WTC11 (cell line): Measurements from ENCODE around the gene LEKR1. TPM values are rescaled to one million over a fixed set of nuclear protein-coding genes. Genes with fewer than 3 reads are reported as not detected.

ENCODE experiments used
- ATAC-seq: fragments of 200-7000 bp; cut with Tn5 transposase; 2 replicates; pipeline ENCODE4 v1.10.0; 2021; ENCODE audit warnings: mild to moderate bottlenecking, moderate library complexity
- CTCF ChIA-PET: fragments of 300-600 bp; sonication (Branson Sonifier 250); formaldehyde crosslinking; loops from one replicate; lab custom pipeline; 2021; ENCODE audit warnings: antibody characterized with exemption; lab: Charles Lee
- POLR2A ChIA-PET: fragments of 350-600 bp; sonication (Branson Sonifier 250); formaldehyde crosslinking; loops from one replicate; lab custom pipeline; 2021; ENCODE audit warnings: antibody characterized with exemption; lab: Charles Lee
- DNase-seq: peaks from one replicate; pipeline ENCODE4 v3.0.0; 2021; ENCODE audit warnings: low spot score
- H3K27ac Mint-ChIP-seq: 2 replicates; pipeline ENCODE4 v1.8.0; 2021; ENCODE audit warnings: mixed read lengths
- H3K27me3 Mint-ChIP-seq: 2 replicates; pipeline ENCODE4 v1.8.0; 2021; ENCODE audit warnings: low read depth, mild to moderate bottlenecking, moderate library complexity, mixed read lengths
- H3K36me3 Mint-ChIP-seq: 2 replicates; pipeline ENCODE4 v1.8.0; 2021; ENCODE audit warnings: mixed read lengths
- H3K4me1 Mint-ChIP-seq: 2 replicates; pipeline ENCODE4 v1.8.0; 2022; ENCODE audit warnings: mixed read lengths
- H3K4me3 Mint-ChIP-seq: 2 replicates; pipeline ENCODE4 v1.8.0; 2021; ENCODE audit warnings: mild to moderate bottlenecking, moderate library complexity, mixed read lengths
- H3K9me3 Mint-ChIP-seq: 2 replicates; pipeline ENCODE4 v1.8.0; 2021; ENCODE audit warnings: mixed read lengths
- CBFB ChIP-seq: sonication (generic); formaldehyde crosslinking; IDR thresholded peaks from 2 replicates; pipeline ENCODE4 v1.8.1; 2022; ENCODE audit warnings: mild to moderate bottlenecking, low read depth, missing genetic modification reagents
- FOXP1 ChIP-seq: sonication (generic); formaldehyde crosslinking; IDR thresholded peaks from 2 replicates; pipeline ENCODE4 v1.8.0; 2022; ENCODE audit warnings: missing genetic modification reagents, mild to moderate bottlenecking, moderate library complexity, borderline replicate concordance
- NFYB ChIP-seq: sonication (generic); formaldehyde crosslinking; conservative IDR thresholded peaks from 2 replicates; pipeline ENCODE4 v1.8.0; 2022; ENCODE audit warnings: low read depth, missing genetic modification reagents
- NR2C2 ChIP-seq: sonication (generic); formaldehyde crosslinking; IDR thresholded peaks from 2 replicates; pipeline ENCODE4 v1.8.0; 2022; ENCODE audit warnings: mild to moderate bottlenecking, missing genetic modification reagents
- ZBTB21 ChIP-seq: sonication (generic); formaldehyde crosslinking; IDR thresholded peaks from 2 replicates; pipeline ENCODE4 v1.8.1; 2023; ENCODE audit warnings: mild to moderate bottlenecking, missing genetic modification reagents, borderline replicate concordance
- ZNF423 ChIP-seq: fragments of 250-450 bp; sonication (Bioruptor Pico); IDR thresholded peaks from 2 replicates; pipeline ENCODE4 v2.1.2; 2022; ENCODE audit warnings: mild to moderate bottlenecking, moderate library complexity
- total RNA-seq: library from RNA; stranded (reverse); gene quantifications from 3 replicates; pipeline ENCODE4 v1.2.3, GENCODE V29; 2021
- TF ChIP-seq, protein P1 (sequence below): sonication (generic); formaldehyde crosslinking; IDR thresholded peaks from 2 replicates; pipeline ENCODE4 v1.8.0; 2022; ENCODE audit warnings: missing genetic modification reagents
- TF ChIP-seq, protein P2 (sequence below): sonication (generic); formaldehyde crosslinking; IDR thresholded peaks from 2 replicates; pipeline ENCODE4 v1.8.0; 2023; ENCODE audit warnings: missing genetic modification reagents
- TF ChIP-seq, protein P3 (sequence below): fragments of 250-450 bp; sonication (Bioruptor Pico); IDR thresholded peaks from 2 replicates; pipeline ENCODE4 v1.9.0; 2021; ENCODE audit warnings: mild to moderate bottlenecking
- TF ChIP-seq, protein P4 (sequence below): fragments of 250-450 bp; sonication (Bioruptor Pico); IDR thresholded peaks from 2 replicates; pipeline ENCODE4 v1.9.0; 2021; ENCODE audit warnings: moderate library complexity, mild to moderate bottlenecking, inconsistent platforms, borderline replicate concordance
- TF ChIP-seq, protein P5 (sequence below): sonication (generic); formaldehyde crosslinking; IDR thresholded peaks from 2 replicates; pipeline ENCODE4 v1.8.1; 2023; ENCODE audit warnings: mild to moderate bottlenecking, moderate library complexity, missing genetic modification reagents
- TF ChIP-seq, protein P6 (sequence below): fragments of 250-450 bp; sonication (Bioruptor Pico); conservative IDR thresholded peaks from 2 replicates; pipeline ENCODE4 v1.9.0; 2021; ENCODE audit warnings: mild to moderate bottlenecking
- TF ChIP-seq, protein P7 (sequence below): sonication (generic); formaldehyde crosslinking; IDR thresholded peaks from 2 replicates; pipeline ENCODE4 v1.8.0; 2022; ENCODE audit warnings: mild to moderate bottlenecking, missing genetic modification reagents

The LEKR1 gene
- total RNA-seq, 1 experiment from 2014 or later, result 0.09 TPM

DNA sequence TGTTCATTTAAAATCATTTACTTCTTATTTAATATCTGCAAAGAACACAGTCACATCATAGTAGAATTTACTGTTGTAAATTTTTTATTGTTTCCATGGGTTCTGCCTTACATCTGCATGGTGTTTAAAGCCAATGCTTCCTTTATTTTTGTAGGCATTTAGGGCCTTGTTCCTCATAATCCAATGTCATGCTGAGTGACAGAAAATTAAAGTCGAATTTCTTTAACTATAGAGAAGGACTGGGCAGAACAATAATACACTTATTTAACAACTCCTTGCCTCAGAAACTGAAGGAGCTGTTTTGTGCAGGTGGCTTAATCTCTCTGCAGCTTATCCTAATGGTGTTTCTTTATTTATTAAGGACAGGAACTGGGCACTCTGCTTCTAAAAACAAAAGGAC, 149.6 kb downstream of the LEKR1 start (continued):
- TF ChIP-seq, protein P1, sequence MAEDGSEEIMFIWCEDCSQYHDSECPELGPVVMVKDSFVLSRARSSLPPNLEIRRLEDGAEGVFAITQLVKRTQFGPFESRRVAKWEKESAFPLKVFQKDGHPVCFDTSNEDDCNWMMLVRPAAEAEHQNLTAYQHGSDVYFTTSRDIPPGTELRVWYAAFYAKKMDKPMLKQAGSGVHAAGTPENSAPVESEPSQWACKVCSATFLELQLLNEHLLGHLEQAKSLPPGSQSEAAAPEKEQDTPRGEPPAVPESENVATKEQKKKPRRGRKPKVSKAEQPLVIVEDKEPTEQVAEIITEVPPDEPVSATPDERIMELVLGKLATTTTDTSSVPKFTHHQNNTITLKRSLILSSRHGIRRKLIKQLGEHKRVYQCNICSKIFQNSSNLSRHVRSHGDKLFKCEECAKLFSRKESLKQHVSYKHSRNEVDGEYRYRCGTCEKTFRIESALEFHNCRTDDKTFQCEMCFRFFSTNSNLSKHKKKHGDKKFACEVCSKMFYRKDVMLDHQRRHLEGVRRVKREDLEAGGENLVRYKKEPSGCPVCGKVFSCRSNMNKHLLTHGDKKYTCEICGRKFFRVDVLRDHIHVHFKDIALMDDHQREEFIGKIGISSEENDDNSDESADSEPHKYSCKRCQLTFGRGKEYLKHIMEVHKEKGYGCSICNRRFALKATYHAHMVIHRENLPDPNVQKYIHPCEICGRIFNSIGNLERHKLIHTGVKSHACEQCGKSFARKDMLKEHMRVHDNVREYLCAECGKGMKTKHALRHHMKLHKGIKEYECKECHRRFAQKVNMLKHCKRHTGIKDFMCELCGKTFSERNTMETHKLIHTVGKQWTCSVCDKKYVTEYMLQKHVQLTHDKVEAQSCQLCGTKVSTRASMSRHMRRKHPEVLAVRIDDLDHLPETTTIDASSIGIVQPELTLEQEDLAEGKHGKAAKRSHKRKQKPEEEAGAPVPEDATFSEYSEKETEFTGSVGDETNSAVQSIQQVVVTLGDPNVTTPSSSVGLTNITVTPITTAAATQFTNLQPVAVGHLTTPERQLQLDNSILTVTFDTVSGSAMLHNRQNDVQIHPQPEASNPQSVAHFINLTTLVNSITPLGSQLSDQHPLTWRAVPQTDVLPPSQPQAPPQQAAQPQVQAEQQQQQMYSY (CRISPR knock-in tag), result no peak

DNA sequence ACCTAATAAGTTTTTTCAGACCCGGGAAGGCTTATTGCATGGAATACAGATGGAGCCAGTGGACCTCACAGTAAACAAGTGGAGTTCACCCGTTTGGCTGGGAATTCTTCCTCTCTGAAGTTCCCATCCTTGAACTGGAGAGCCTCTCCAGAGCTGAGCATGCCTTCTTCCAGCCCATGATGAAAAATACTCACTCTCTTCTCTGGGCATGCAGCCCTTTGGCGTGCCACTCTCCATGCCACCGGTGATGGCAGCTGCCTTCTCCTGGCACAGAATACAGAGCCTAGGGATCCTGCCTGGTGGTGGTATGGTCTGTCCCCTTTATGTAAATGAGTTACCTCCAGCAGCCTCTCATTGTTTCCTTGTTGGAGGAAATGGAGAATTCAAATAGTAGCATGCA, 150.8 kb downstream of the LEKR1 start:
- H3K4me1 Mint-ChIP-seq, result peaks cover 9% of the 10 kb centered on the region
- H3K9me3 Mint-ChIP-seq, result no peaks in the 10 kb centered on the region
- H3K36me3 Mint-ChIP-seq, result no peaks in the 10 kb centered on the region
- CTCF ChIA-PET, result no interaction called here
- no peak overlapping the region for H3K27ac Mint-ChIP-seq
- no peak; the same call in 1 of the 2 replicates for ATAC-seq
- H3K4me3 Mint-ChIP-seq, result no peak overlapping the region
- POLR2A ChIA-PET, result no interaction called here
- DNase-seq, result no peak
- H3K27me3 Mint-ChIP-seq, result no peaks in the 10 kb centered on the region
- TF ChIP-seq ZNF423 (no peak), ZBTB21 (CRISPR knock-in tag) (no peak), CBFB (CRISPR knock-in tag) (no peak), FOXP1 (CRISPR knock-in tag) (no peak)
- TF ChIP-seq, protein P2, sequence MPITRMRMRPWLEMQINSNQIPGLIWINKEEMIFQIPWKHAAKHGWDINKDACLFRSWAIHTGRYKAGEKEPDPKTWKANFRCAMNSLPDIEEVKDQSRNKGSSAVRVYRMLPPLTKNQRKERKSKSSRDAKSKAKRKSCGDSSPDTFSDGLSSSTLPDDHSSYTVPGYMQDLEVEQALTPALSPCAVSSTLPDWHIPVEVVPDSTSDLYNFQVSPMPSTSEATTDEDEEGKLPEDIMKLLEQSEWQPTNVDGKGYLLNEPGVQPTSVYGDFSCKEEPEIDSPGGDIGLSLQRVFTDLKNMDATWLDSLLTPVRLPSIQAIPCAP, result no peak
- TF ChIP-seq, protein P3, sequence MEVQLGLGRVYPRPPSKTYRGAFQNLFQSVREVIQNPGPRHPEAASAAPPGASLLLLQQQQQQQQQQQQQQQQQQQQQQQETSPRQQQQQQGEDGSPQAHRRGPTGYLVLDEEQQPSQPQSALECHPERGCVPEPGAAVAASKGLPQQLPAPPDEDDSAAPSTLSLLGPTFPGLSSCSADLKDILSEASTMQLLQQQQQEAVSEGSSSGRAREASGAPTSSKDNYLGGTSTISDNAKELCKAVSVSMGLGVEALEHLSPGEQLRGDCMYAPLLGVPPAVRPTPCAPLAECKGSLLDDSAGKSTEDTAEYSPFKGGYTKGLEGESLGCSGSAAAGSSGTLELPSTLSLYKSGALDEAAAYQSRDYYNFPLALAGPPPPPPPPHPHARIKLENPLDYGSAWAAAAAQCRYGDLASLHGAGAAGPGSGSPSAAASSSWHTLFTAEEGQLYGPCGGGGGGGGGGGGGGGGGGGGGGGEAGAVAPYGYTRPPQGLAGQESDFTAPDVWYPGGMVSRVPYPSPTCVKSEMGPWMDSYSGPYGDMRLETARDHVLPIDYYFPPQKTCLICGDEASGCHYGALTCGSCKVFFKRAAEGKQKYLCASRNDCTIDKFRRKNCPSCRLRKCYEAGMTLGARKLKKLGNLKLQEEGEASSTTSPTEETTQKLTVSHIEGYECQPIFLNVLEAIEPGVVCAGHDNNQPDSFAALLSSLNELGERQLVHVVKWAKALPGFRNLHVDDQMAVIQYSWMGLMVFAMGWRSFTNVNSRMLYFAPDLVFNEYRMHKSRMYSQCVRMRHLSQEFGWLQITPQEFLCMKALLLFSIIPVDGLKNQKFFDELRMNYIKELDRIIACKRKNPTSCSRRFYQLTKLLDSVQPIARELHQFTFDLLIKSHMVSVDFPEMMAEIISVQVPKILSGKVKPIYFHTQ (CRISPR knock-in tag), result no peak
- TF ChIP-seq, protein P4, sequence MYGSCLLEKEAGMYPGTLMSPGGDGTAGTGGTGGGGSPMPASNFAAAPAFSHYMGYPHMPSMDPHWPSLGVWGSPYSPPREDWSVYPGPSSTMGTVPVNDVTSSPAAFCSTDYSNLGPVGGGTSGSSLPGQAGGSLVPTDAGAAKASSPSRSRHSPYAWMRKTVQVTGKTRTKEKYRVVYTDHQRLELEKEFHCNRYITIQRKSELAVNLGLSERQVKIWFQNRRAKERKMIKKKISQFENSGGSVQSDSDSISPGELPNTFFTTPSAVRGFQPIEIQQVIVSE, result no peak
- TF ChIP-seq, protein P5, sequence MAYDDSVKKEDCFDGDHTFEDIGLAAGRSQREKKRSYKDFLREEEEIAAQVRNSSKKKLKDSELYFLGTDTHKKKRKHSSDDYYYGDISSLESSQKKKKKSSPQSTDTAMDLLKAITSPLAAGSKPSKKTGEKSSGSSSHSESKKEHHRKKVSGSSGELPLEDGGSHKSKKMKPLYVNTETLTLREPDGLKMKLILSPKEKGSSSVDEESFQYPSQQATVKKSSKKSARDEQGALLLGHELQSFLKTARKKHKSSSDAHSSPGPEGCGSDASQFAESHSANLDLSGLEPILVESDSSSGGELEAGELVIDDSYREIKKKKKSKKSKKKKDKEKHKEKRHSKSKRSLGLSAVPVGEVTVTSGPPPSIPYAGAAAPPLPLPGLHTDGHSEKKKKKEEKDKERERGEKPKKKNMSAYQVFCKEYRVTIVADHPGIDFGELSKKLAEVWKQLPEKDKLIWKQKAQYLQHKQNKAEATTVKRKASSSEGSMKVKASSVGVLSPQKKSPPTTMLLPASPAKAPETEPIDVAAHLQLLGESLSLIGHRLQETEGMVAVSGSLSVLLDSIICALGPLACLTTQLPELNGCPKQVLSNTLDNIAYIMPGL, result no peak

DNA sequence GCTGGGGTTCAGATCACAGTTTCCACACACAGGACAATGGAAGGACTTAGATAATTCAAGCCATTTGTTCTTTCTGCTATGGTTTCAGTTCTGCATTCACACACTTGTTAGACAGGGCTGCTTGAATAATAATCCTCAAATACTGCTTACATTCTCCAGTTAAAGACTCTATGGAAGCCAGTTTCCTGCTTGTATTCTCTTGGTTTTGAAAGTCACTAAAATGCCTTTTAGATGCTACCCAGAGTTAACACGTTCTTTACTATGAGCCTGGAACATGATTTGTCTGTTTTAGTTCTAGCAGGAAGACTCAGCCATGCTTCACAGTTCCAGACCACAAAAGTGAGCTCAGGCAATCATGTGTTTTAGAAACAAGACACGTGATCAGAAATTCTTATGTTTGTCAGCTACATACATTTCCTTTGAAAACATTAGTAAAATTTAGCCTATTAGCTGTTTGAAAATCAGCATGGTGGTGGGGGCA, 152.4 kb downstream of the LEKR1 start:
- Mint-ChIP-seq H3K27me3 (no peaks in the 10 kb centered on the region), H3K9me3 (no peaks in the 10 kb centered on the region), H3K4me3 (no peak overlapping the region), H3K27ac (no peak overlapping the region), H3K36me3 (no peaks in the 10 kb centered on the region), H3K4me1 (peaks cover 9% of the 10 kb centered on the region)
- ChIA-PET POLR2A (no interaction called here), CTCF (no interaction called here)
- ATAC-seq (no peak), DNase-seq (no peak)
- TF ChIP-seq, protein P6, sequence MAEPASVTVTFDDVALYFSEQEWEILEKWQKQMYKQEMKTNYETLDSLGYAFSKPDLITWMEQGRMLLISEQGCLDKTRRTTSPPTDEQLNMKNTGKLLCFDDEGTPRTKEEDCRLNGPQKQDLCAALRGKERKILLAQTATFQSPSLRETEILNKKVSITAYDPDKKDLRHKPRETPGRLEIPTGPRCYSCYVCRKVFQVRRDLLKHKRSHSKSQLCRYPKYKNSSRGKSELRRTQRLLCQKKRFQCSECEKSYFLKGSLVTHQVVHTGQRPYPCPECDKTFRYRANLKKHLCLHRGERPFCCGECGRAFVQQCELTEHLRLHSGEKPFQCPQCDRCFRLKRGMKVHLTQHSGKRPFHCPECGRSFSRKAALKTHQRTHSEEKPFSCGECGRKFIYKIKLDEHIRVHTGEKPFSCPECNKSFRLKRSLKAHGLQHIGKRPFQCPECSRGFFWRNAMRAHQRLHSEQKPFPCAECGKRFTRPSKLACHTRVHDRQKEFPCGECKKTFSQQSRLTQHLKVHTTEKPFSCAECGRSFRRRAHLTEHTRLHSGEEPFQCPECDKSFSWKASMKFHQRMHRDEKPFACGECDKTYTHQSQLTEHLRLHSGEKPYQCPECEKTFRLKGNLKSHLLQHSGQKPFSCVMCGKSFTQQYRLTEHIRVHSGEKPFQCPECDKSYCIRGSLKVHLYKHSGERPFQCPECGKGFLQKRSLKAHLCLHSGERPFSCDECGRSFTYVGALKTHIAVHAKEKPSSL, result no peak
- TF ChIP-seq NR2C2 (CRISPR knock-in tag) (no peak), NFYB (CRISPR knock-in tag) (no peak)
- TF ChIP-seq, protein P7, sequence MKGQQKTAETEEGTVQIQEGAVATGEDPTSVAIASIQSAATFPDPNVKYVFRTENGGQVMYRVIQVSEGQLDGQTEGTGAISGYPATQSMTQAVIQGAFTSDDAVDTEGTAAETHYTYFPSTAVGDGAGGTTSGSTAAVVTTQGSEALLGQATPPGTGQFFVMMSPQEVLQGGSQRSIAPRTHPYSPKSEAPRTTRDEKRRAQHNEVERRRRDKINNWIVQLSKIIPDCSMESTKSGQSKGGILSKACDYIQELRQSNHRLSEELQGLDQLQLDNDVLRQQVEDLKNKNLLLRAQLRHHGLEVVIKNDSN (CRISPR knock-in tag), result no peak
